ENCODE results near the gene ATP1A1. TPM values are rescaled to one million over a fixed set of nuclear protein-coding genes. Genes with fewer than 3 reads are reported as not detected.

Gene ATP1A1
- total RNA-seq, 4 donors from 2014 or later = 90.9 to 208 (median 174) TPM

GRCh38 chr1:116331523-116331922 is 41.5 kb upstream of the ATP1A1 start:
- H3K27me3 ChIP-seq = no peaks in the 10 kb centered on the region
- no peak overlapping the region for H3K4me3 ChIP-seq
- H3K4me1 ChIP-seq = no peaks in the 10 kb centered on the region
- TF ChIP-seq CTCF (IDR thresholded peaks at IDR 0.05) (no peak), POLR2A (IDR thresholded peaks at IDR 0.05) (no peak), POLR2AphosphoS5 (IDR thresholded peaks at IDR 0.05) (no peak), EP300 (IDR thresholded peaks at IDR 0.05) (no peak)
- H3K36me3 ChIP-seq = no peaks in the 10 kb centered on the region
- no peaks in the 10 kb centered on the region for H3K9me3 ChIP-seq
- ATAC-seq = no peak
- H3K27ac ChIP-seq = no peak overlapping the region
- 83 to 93% methylated on average over 1 of the region's 3 CpGs for WGBS, 2 donors (ENCODE audit: low coverage in 1 of 2)

GRCh38 chr1:116332451-116332850 is 40.6 kb upstream of the ATP1A1 start:
- no peak for ATAC-seq
- Histone ChIP-seq H3K4me3 (no peak overlapping the region), H3K9me3 (no peaks in the 10 kb centered on the region), H3K4me1 (no peaks in the 10 kb centered on the region), H3K27me3 (no peaks in the 10 kb centered on the region), H3K36me3 (no peaks in the 10 kb centered on the region), H3K27ac (no peak overlapping the region)
- WGBS, 2 donors (ENCODE audit: low coverage in 1 of 2) = 67 to 85% methylated on average over 2 of the region's 3 CpGs
- TF ChIP-seq EP300 (IDR thresholded peaks at IDR 0.05) (no peak), POLR2AphosphoS5 (IDR thresholded peaks at IDR 0.05) (no peak), POLR2A (IDR thresholded peaks at IDR 0.05) (no peak), CTCF (IDR thresholded peaks at IDR 0.05) (no peak)

- H3K27me3 ChIP-seq = no peaks in the 10 kb centered on the region
- H3K4me3 ChIP-seq = no peak overlapping the region
- H3K36me3 ChIP-seq = no peaks in the 10 kb centered on the region
- TF ChIP-seq POLR2A (IDR thresholded peaks at IDR 0.05) (no peak), POLR2AphosphoS5 (IDR thresholded peaks at IDR 0.05) (no peak), CTCF (IDR thresholded peaks at IDR 0.05) (no peak), EP300 (IDR thresholded peaks at IDR 0.05) (no peak)
- no peaks in the 10 kb centered on the region for H3K4me1 ChIP-seq
- no peak overlapping the region for H3K27ac ChIP-seq
- WGBS, 2 donors (ENCODE audit: low coverage in 1 of 2) = 93 to 100% methylated on average over 4 to 5 of the region's 5 CpGs
- ATAC-seq = no peak
- no peaks in the 10 kb centered on the region for H3K9me3 ChIP-seq
Observed at GRCh38 chr1:116333171-116334014, 39.7 kb upstream of the ATP1A1 start.

GRCh38 chr1:116334015-116334547 is 39.0 kb upstream of the ATP1A1 start:
- Histone ChIP-seq H3K36me3 (no peaks in the 10 kb centered on the region), H3K9me3 (no peaks in the 10 kb centered on the region), H3K27ac (no peak overlapping the region), H3K4me1 (no peaks in the 10 kb centered on the region), H3K4me3 (no peak overlapping the region), H3K27me3 (no peaks in the 10 kb centered on the region)
- ATAC-seq = no peak
- TF ChIP-seq POLR2A (IDR thresholded peaks at IDR 0.05) (no peak), CTCF (IDR thresholded peaks at IDR 0.05) (no peak), EP300 (IDR thresholded peaks at IDR 0.05) (no peak), POLR2AphosphoS5 (IDR thresholded peaks at IDR 0.05) (no peak)
- 100% methylated on average over 1 to 2 of the region's 2 CpGs for WGBS, 2 donors (ENCODE audit: low coverage in 1 of 2)

All from gastroesophageal sphincter (tissue), 4 donors.